D721Med (cell line): ENCODE measurements around the gene ADAMTSL3.

Experiments used
- DNase-seq: peaks from one replicate; pipeline ENCODE4 v3.0.0; 2011; ENCODE audit warnings: low spot score; ENCODE audit not compliant: insufficient read length
- FAIRE-seq: peaks from 2 replicates; lab custom pipeline; 2011; peaks lifted over from hg19 to GRCh38; lab: Jason Lieb, UNC
- TF ChIP-seq, protein P1 (sequence below): IDR thresholded peaks from 2 replicates; pipeline ENCODE4 v1.5.1; 2012; ENCODE audit warnings: mild to moderate bottlenecking, control low read depth; ENCODE audit not compliant: insufficient read depth; ENCODE audit errors: missing control alignments

Gene ADAMTSL3

DNA sequence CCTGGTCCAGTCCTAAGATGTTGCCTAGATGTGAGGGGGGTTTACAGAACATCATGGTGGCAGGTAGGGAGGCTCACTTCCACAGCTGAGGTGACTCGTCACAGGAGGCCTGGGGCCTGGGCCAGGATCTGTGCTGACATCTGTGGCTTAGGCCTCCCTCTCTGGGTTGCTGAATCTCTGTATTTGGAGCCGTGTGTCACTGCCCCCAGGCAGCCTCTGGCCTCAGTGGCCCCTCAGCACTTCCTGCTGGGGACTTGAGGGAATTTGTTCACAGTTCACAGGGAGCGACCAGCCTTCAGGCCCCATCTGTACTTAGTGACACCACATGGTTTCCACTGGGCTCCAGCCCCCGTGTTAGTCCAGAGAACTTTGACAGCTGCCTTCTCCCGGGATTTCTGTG is 41.7 kb upstream of the ADAMTSL3 start:
- TF ChIP-seq, protein P1, sequence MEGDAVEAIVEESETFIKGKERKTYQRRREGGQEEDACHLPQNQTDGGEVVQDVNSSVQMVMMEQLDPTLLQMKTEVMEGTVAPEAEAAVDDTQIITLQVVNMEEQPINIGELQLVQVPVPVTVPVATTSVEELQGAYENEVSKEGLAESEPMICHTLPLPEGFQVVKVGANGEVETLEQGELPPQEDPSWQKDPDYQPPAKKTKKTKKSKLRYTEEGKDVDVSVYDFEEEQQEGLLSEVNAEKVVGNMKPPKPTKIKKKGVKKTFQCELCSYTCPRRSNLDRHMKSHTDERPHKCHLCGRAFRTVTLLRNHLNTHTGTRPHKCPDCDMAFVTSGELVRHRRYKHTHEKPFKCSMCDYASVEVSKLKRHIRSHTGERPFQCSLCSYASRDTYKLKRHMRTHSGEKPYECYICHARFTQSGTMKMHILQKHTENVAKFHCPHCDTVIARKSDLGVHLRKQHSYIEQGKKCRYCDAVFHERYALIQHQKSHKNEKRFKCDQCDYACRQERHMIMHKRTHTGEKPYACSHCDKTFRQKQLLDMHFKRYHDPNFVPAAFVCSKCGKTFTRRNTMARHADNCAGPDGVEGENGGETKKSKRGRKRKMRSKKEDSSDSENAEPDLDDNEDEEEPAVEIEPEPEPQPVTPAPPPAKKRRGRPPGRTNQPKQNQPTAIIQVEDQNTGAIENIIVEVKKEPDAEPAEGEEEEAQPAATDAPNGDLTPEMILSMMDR: no peak
- DNase-seq (no peak), FAIRE-seq (no peak)

DNA sequence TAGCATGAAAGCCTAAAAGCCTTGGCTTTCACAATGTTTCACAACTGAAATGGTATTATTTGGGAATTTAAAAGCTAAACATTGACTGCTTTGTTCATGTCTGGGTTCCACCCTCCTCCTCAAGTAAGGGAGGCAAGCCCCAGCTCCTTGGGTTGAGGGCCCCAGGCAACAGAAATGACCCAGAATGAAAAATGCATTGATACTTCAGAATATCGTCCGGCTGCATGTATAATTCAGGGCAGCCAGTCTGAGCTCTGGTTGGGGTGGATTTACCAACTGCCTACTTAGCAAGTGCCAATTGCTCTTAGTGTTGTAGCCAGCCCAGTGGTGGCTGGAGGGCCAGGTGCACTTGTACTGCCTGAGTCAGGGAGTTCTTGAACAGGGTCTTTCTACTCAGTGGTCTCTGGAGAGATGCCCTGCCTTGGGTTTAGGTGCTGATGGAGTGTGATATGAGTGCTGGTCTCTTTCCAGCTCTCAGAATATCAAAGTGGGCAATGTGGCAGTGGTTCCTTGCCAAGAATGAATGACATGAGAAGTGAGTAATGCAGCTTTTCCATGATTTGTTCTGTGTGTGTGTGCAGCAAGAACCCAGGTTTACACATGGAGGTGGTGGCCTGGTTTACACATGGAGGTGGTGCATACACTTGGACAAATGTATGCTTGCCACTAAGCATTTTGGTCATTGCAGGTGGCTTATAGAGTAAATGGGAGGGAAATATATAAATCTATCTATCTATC is 40.9 kb upstream of the ADAMTSL3 start:
- TF ChIP-seq, protein P1: no peak
- no peak for FAIRE-seq
- no peak for DNase-seq

DNA sequence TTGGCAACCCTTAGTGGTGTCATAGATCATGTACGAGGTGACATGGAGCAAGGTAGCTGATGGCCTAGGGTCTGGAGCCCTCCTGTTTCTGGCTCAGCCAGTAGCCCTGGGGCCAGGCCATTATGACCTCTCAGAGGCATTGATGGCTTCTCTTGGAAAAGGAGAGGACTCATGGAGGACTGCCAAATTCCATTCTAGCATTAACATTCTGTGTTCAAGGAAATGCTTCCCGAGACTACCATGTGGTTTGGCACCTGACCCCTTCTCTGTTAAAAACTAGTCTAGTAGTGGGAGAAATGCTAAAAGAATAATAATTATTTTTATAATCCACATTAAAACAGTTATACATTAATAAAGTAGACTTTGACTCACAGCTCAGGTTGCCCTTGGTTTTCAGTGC is 40.2 kb upstream of the ADAMTSL3 start:
- TF ChIP-seq, protein P1: no peak
- DNase-seq (no peak), FAIRE-seq (no peak)

DNA sequence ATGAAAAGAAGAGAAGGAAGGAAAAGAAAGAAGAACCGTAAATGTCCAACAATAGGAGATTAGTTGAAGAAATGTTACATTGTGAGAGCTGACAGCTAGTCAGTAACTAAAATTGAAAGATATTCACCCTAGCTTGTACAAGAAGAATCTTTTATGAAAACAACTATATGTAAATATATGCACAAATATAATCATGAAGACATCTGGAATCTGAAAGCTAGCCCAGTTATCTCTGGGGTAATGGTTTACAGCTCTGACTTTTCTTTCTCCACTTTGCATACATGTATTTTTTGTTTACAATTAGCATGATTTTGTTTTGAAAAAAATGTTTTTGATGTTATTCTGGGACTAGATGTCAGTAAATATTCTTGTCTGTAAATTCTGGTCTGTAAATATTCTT is 37.1 kb upstream of the ADAMTSL3 start:
- TF ChIP-seq, protein P1: no peak
- FAIRE-seq (no peak), DNase-seq (no peak)

DNA sequence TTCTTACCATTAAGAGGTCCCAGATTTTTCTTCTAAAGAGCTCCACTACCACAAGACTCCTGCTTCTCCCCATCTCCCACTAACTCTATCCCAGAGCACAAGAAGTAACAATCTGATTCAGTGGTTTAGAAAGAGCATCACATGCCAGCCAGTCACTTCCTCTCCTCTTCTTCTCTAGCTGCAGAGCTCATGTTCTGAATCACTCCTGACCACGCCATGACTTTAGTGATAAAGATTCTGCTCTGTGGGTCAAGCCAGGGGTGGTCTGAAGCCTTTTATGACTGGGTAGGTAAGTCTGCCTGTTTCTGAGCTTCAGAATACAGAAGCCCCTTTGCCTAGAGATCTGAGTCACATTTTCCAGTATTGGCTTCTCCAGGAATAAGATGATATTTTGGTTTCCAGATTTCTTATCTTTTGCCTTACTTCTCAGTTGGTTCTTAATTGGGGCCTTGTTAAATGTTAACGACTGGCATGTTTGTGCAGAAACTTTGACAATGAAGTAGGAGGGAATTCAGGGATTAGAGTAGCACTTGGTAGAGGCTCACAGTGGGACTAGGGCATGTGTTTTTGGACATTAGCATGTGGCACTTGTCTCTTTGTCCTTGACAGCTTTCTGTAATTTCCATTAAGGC is 27.6 kb upstream of the ADAMTSL3 start:
- DNase-seq (no peak), FAIRE-seq (no peak)
- TF ChIP-seq, protein P1: no peak

DNA sequence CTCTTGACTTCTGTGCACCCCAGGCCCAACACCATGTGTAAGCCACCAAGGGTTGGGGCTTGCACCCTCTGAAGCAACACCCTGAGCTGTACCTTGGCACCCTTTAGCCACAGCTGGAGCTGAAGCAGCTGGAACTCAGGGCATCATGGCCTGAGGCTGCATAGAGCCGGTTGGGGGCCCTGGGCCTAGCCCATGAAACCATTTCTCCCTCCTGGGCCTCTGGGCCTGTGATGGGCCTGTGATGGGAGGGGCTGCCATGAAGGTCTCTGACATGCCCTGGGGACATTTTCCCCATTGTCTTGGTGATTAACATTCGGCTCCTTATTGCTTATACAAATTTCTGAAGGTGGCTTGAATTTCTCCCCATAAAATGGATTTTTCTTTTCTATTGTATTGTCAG is 22.4 kb upstream of the ADAMTSL3 start:
- TF ChIP-seq, protein P1: no peak
- DNase-seq: no peak
- no peak for FAIRE-seq

DNA sequence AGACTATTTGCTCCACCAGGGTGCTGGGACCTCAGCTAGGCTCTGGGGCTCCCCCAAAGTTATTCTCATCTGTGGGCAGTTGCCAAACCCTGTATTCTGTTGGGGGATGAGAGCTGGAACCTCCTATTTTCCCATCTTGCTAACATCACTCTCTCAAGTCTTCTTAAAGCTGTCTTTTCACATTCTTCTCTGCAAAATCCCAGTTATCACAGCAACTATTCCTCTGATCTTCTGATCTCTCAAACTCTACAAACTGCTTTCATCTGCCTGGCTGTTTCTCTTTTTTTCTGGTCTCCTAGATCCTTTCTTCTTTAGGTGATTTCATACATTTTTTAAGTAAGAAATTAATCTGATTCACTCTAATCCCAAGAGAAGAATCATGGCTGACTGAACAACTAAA is 10.7 kb upstream of the ADAMTSL3 start:
- DNase-seq: no peak
- no peak for FAIRE-seq
- TF ChIP-seq, protein P1: no peak
